HG02588 (cell line): ENCODE measurements around the gene LIPH.
A peak's percentile ranks its signal among the peaks of the same experiment; 100 is the strongest.
"Not testable (repeated sequence)": the region's sequence is repeated elsewhere in the genome, so short reads cannot be mapped to it uniquely, and the experiment has no call there.

ENCODE experiments used
- ATAC-seq: cut with Tn5 transposase; IDR thresholded peaks from one replicate; pipeline ENCODE4 v1.9.1; 2021; ENCODE audit warnings: mild to moderate bottlenecking, moderate library complexity; ENCODE audit not compliant: unreplicated experiment

LIPH gene

GRCh38 chr3:185552358-185552877 is at the start of gene LIPH:
LIPH (minus strand) TSS chr3:185552588; CDS start chr3:185552471, 117 bp downstream.
- ATAC-seq: peak; percentile 72

- no peak for ATAC-seq
Observed at GRCh38 chr3:185595526-185595925, 43.1 kb upstream of the LIPH start.

DNA sequence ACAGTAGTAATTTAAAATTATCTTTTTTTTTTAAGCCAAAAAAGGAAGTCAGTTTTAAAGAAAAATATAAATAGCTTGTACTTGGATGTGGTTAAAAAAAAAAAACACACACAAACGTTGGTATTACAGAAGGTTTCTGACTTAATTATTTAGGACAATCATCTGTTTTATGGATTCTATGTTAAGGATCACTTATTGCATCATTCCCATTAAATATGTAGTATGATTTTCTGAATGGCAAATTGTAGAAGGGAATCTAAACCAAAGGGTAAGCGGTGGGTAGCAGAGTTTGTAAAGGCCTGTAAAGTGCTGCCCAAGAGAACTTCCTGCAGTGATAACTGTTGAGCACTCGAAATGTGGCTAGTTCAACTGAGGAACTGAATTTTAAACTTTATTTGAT is 41.7 kb upstream of the LIPH start:
- ATAC-seq: no peak

DNA sequence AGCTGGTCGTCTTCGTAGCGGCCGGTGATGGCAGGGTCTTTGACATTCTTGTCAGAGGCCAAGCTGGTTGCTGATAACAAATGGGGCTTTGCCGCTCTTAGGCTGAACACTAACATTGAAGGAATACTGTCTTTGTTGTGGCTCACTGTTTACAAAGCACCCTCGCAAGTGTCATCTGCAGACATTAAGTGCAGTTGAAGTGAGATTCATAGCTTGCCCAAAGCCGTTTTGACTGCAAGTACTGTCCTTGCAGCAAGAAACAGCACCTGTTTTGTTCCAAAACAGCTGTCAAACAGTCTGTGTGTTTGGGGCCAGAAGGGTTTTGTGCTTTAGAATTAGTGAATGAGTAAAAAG is 34.3 kb upstream of the LIPH start:
- no peak for ATAC-seq

DNA sequence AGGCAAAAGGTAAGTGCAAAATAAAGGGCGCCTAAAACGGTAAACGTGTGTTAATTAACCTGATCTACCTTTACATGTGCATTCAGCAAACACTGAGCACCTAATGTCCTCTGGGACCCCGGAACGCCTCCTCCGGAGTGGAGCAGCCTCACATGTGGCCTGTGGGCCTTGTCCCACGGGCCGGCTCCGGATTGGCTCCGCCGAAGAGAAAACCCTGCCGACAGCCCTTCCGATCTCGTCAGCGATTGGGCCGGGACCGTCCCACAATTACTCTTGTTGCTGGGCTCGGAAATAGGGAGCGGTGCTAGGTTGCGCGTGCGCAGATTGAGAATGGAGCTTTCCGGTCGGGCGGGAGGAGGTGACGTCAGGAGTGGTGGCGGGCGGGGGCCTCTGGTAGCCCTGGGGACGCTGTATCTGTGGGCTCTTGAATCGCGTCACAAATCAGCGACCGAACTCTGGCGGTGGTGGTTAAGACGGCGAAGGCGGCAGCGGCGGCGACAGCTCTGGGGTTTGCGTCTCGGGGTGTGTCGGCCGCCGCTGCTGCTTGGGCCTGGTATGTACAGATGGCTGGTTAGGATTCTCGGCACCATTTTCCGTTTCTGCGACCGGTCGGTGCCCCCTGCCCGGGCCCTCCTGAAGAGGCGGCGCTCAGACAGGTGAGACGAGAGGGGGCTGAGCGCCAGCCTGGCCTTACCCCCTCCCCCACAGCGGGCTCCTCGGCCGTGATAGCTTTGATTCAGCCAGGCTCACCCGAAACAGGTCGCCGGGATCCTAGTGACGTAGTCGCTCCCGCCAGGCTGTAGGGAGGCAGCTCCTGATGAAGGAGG is 33.7 kb upstream of the LIPH start, which contains the start of gene SENP2:
TSS of gene SENP2 (plus strand) at position 437 of the 827 bp plus-strand sequence. CDS start at position 556, 119 bp downstream.
- ATAC-seq: peak; percentile 97

DNA sequence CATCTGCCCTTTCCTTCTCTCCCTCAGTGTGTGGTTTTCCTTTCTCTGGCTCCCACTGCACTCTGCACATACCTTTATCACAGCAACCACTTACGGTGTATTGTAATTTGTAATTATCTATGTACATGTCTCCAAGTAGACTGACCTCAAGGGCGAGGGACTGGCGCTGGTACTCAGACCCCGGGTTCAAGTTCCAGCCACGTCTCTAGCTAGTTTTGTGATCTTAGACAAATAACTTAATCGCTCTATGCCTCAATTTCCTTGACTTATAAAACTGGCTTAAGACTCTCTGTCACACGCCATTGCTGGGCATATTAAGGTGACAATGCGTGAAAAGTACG is 33.1 kb upstream of the LIPH start:
- no peak for ATAC-seq

DNA sequence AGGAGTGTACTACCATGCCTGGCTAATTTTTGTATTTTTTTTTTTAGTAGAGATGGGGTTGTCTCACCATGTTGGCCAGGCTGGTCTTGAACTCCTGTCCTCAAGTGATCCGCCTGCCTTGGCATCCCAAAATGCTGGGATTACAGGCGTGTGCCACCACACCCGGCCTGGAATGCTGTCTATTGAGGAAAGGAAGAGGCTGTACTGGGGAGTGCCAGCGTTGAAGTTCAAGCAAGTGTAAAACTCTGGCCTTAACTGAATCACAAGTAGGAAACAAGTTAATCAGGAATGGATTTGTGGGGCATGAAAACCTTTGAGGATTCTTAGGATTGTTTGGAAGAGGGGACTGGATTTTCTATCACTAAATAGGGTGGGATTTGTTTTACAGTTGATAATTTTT is 32.3 kb upstream of the LIPH start:
- no peak for ATAC-seq

DNA sequence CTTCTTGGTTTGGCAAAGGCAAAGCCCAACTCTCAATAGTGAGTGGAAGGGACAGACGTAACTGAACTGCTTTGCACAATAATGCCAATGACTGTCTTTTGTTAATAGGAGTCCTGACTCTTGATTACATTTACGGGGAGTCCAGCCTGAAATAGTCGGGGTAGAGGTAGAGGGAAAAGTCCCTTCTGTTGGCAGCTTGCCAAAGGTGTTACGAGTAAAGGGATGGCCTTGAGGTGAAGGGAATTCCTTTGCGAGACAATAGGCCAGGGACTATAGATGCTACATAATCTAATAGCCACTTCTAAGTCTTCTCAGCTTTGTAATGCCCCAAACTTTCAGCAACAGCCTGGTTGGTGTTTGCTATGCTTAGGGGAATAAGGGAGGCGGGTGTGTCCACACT is 31.5 kb upstream of the LIPH start:
- no peak for ATAC-seq

DNA sequence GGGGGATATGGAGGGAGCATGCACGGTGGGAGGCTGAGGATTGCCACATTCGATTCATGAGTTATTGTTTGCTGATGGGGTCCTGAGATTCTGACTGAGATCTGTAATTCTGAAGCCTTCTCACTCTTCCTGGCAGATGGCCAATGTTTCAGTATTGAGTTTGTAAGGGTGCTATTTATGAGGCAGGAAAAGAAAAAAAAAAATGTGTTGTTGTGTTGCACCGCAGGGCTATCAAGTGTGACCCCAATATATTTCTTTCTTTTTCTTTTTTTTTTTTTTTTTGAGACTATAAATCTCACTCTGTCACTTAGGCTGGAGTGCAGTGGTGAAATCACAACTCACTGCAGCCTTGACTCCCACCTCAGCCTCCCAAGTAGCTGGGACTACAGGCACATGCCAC is 30.5 kb upstream of the LIPH start:
- no peak for ATAC-seq

GRCh38 chr3:185582236-185582635 is 29.8 kb upstream of the LIPH start:
- ATAC-seq: no peak

GRCh38 chr3:185575108-185575869 is 22.9 kb upstream of the LIPH start:
- peak; percentile 63 for ATAC-seq

GRCh38 chr3:185572183-185572582 is 19.8 kb upstream of the LIPH start:
- ATAC-seq: no peak

DNA sequence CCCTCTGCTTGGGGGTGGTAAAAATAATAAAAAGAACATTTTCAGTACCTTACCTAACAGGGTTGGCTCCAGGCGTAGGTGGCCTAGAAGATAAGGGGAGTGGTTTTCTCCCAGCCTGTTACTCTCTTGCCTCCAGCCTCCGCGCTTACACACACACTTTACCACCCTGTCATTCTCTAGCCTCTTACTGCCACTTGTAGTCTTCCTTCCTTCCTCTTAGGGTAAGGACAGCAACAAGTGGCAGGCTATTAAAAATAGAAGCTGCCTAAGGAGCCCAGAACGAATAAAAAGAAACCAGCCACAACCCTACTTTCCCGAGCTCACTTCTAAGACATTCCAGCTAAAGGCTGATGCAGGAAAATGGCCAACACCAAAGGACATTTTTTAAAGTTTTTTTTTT is 9.6 kb upstream of the LIPH start:
- no peak for ATAC-seq

DNA sequence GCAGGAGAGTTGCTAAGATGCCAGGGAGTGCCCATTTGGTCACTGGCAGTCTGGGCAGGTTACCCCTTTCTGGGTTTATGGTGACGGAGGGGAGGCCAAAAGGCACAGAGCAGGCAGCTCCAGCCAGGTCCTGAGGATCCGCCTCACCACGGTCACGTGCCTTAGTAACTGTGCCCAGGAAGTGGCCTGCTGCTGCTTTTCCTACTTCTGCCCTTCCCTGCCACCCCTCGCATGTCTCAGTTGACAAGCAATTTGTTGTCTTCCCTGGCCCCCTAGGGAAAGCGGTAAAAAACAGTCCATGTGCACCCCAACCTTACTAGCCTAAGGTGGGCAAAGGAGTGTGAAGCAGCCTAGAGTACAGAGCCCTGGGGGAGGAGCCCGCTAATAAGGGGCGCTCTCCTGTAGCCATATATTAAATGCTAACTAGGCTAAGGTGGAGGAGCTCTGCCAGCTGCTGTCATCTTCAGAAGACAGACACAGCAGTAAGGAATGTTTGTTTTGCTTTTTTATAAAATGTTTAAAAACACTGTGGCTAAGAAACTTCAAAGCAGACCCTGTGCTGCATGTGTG is 9.1 kb upstream of the LIPH start:
- ATAC-seq: no peak

DNA sequence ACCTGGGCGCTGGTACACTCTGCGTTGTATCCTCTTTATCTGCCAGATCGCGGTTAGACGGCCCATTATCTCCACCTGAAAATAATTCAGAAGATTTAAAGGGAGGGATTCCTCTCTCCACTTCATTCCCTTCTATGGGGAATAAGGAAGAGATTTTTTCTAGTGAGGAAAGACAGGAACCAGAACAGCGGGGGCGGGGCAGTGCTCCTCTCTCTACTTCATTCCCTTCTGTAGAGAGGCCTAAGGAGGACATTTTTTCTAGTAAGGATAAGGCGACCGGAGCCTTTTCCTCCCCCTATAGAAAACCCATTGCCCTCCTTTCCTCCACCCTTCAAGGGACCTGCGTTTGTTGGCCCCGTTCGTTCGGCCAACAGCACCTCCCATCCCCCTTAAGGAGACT is 8.3 kb upstream of the LIPH start:
- no peak for ATAC-seq

GRCh38 chr3:185559706-185560090 is 7.3 kb upstream of the LIPH start:
- ATAC-seq: no peak

DNA sequence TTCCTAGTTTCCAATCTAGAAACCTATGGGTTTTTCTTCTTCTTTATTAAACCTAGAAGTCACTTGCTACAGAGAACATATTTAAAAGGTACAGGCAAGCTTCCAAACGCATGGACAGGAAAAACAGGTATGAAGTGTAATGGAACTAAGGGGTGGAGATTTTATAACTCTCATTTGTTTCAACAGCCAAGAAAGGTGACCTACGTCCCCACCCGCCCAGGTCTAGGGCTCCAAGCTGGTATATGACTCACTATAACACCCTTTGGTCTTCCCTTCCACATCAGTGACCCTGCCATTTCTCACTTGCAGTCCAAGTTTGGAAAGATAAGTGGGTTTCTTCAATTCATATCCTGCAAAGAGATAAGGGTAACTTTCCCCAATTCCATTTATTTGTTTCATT is 6.0 kb upstream of the LIPH start:
- ATAC-seq: no peak

- not testable (repeated sequence) for ATAC-seq
Observed at GRCh38 chr3:185556640-185557039, 4.3 kb upstream of the LIPH start.

DNA sequence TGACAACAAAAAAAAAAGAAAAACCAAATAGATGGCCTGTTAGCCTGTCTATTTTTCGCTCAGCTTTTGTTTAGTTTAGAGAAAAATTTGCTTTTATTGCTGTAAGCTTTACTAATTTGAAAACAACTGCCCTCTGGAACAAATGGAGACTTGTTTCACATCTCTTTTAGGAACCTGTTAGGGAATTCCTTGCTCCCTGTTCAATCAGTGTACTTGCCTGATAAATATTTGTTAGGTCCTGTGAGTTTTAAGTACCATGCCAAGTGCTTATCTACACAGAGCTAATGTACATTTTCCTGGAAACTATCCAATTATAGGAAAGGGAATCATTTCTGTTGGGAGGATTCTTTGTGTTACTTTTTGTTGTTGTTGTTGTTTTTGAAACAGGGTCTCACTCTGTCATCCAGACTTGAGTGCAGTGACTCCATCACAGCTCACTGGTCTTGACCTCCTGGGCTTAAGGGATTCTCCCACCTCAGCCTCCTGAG is 3.5 kb upstream of the LIPH start:
- ATAC-seq: no peak

GRCh38 chr3:185555101-185555501 is 2.7 kb upstream of the LIPH start:
- no peak for ATAC-seq

DNA sequence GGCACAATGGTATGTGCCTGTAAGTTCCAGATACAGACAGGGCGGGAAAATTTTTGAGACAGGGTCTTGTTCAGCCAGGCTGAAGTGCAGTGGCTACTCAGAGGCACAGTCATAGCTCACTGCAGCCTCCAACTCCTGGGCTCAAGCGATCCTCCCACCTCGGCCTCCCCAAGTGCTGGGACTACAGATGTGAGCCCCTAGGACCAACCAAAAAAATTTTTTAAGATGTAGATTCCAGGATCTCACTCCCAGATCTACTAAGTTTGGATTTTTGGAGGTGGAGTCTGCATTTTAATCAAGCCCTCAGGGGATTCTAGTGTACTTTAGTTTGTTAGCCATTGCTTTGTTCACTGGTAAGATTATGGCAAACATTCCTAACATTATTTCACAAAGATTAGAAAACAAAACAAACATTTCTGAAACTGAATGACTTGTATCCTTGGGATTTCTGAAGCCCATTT is 2.7 kb downstream of the LIPH start:
- no peak for ATAC-seq

DNA sequence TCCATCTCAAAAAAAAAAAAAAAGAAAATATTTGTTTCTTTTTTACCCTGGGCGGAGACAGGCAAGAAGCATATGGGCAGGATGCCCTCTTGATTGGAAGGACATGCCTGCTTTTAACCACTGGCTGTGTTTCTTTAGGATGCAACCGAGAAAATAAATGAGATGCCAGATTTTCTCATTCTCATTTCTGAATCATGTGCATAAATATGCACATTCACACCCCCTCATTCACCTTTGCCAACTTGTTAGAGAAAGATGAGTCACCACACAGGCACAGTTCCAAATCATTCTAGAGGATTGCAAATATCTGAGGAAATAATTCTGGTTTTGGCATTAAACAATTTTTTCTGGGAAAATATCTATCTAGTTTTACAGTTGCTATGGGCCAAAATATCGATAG is 3.3 kb downstream of the LIPH start:
- ATAC-seq: no peak
